ENCODE data around the gene ATP8A2.

ATP8A2 gene

GRCh38 chr13:26022538-26023292 lies 650.9 kb downstream of the ATP8A2 start:
- no peak for DNase-seq

- no peak for DNase-seq
Observed at GRCh38 chr13:26024558-26024957, 652.8 kb downstream of the ATP8A2 start.

GRCh38 chr13:26025196-26025595 lies 653.4 kb downstream of the ATP8A2 start:
- DNase-seq: no peak

GRCh38 chr13:26025771-26026170 lies 654.0 kb downstream of the ATP8A2 start:
- DNase-seq: no peak

GRCh38 chr13:26026211-26026610 lies 654.4 kb downstream of the ATP8A2 start:
- DNase-seq: no peak

GRCh38 chr13:26029581-26030136 lies 657.9 kb downstream of the ATP8A2 start:
- DNase-seq: no peak

- DNase-seq: no peak
Observed at GRCh38 chr13:26030331-26030730, 658.6 kb downstream of the ATP8A2 start.

- no peak for DNase-seq
Observed at GRCh38 chr13:26034018-26034417, 662.2 kb downstream of the ATP8A2 start.

- no peak for DNase-seq
Observed at GRCh38 chr13:26036383-26036782, 664.6 kb downstream of the ATP8A2 start.

GRCh38 chr13:26037302-26037701 lies 665.5 kb downstream of the ATP8A2 start:
- peak; percentile 56 for DNase-seq

- no peak for DNase-seq
Observed at GRCh38 chr13:26038931-26039475, 667.2 kb downstream of the ATP8A2 start.

GRCh38 chr13:26041444-26041843 lies 669.7 kb downstream of the ATP8A2 start:
- DNase-seq: no peak

- DNase-seq: no peak
Observed at GRCh38 chr13:26042785-26043184, 671.0 kb downstream of the ATP8A2 start.

GRCh38 chr13:26045142-26045541 lies 673.4 kb downstream of the ATP8A2 start:
- no peak for DNase-seq

GRCh38 chr13:26046639-26047038 lies 674.9 kb downstream of the ATP8A2 start:
- DNase-seq: no peak

- no peak for DNase-seq
Observed at GRCh38 chr13:26047040-26047439, 675.3 kb downstream of the ATP8A2 start.

GRCh38 chr13:26048741-26049140 lies 677.0 kb downstream of the ATP8A2 start:
- no peak for DNase-seq

- no peak for DNase-seq
Observed at GRCh38 chr13:26050568-26051230, 678.9 kb downstream of the ATP8A2 start.

- no peak for DNase-seq
Observed at GRCh38 chr13:26051231-26051656, 679.5 kb downstream of the ATP8A2 start.

GRCh38 chr13:26051657-26052311 lies 680.0 kb downstream of the ATP8A2 start, which contains the start of gene SHISA2:
SHISA2 (minus strand) TSS chr13:26052016; CDS start chr13:26050975, 1,041 bp downstream.
- peak; percentile 32 for DNase-seq

- no peak for DNase-seq
Observed at GRCh38 chr13:26052337-26052736, 680.6 kb downstream of the ATP8A2 start.

GRCh38 chr13:26053418-26053980 lies 681.7 kb downstream of the ATP8A2 start:
- peak; percentile 35 for DNase-seq

- no peak for DNase-seq
Observed at GRCh38 chr13:26054896-26055295, 683.1 kb downstream of the ATP8A2 start.

All from activated CD4-positive, alpha-beta T cell treated with anti-CD3 and anti-CD28 coated beads, Interleukin-2, Interleukin-6, amounts not matched to agents 100 ng/mL and 50 ng/mL, durations not matched to agents 16 hours and 8 hours (primary cell).